PC-3 (cell line): ENCODE data around the gene LRRC40.

Experiments used
- CTCF ChIP-seq: fragments of 300-600 bp; sonication (generic); conservative IDR thresholded peaks from 2 replicates; pipeline ENCODE4 v1.5.1; 2017; ENCODE audit warnings: antibody characterized with exemption, low read depth, mild to moderate bottlenecking, low read length
- EZH2 ChIP-seq: fragments of 300-600 bp; sonication (generic); IDR thresholded peaks from one replicate; pipeline ENCODE4 v1.6.1; 2017; ENCODE audit warnings: antibody characterized with exemption, mild to moderate bottlenecking, low read length; ENCODE audit not compliant: unreplicated experiment
- EZH2phosphoT487 ChIP-seq: fragments of 300-600 bp; sonication (generic); IDR thresholded peaks from 2 replicates; pipeline ENCODE4 v1.6.1; 2018; ENCODE audit warnings: mild to moderate bottlenecking, antibody characterized with exemption, low read length, borderline replicate concordance

- TF ChIP-seq CTCF (no peak), EZH2phosphoT487 (no peak), EZH2 (no peak)
These were observed 58.9 kb downstream of the LRRC40 start for GRCh38 chr1:70146488-70146887.
